ENCODE results near the gene MFSD12.
A peak's percentile ranks its signal among the peaks of the same experiment; 100 is the strongest.

- peak; percentile 25; the same call in 1 of the 2 replicates for TF ChIP-seq CTCF (conservative IDR thresholded peaks at IDR 0.05; ENCODE audit: low read length)
- TF ChIP-seq EZH2phosphoT487 (IDR thresholded peaks at IDR 0.05; ENCODE audit: borderline replicate concordance): no peak
Observed at GRCh38 chr19:3599776-3600187, 42.4 kb upstream of the MFSD12 start.

Data from Loucy (cell line).